Activated CD8-positive, alpha-beta memory T cell treated with anti-CD3 and anti-CD28 coated beads for 48 hours (primary cell): Measurements from ENCODE around the gene FBLN7.

ENCODE experiments used
- DNase-seq, 3 experiments: peaks; one replicate each; pipeline ENCODE4 v3.0.0-alpha.2; 2020; ENCODE audit warnings: low read depth in 2 of 3, low spot score in 2 of 3

FBLN7 gene

DNA sequence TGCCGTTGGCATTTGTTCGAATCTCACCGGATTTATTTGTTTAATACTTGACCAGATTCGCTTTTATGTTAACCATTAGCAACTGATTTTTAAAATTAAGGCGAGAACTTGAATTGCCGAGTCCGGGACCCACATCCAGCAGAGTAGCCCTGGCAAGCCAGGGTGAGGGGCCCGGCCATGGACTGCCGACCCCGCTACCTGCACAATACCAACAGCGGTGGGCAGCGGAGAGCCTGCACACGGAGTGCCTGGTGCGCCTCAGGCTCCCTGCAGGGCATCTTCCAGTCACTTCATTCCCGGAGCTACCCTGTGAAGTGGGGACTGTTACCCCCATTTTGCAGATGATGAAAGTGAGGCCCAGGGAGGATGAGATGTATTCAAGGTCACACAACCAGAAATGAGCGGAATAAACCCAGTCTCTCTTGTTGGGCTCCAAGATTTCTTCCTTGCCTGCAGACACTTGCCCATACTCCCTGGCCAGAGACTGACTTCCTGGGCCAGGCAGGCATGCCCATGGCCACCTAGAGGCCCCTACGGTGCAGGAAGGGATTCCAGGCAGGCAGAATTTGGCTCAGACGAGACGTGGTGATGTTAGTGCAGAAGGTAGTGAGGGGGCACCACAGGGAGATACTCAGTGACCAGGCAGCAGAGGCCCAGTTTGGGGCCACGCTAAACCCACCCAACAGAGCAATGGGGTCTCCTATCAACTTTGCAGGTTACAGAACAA is 2.9 kb downstream of the FBLN7 start:
- DNase-seq, result no peak

- DNase-seq, result no peak
These were observed 3.4 kb downstream of the FBLN7 start for GRCh38 chr2:112141626-112142007.

- DNase-seq, result no peak
These were observed 4.4 kb downstream of the FBLN7 start for GRCh38 chr2:112142525-112143078.

GRCh38 chr2:112143150-112143549 is 5.0 kb downstream of the FBLN7 start:
- DNase-seq, result no peak

DNA sequence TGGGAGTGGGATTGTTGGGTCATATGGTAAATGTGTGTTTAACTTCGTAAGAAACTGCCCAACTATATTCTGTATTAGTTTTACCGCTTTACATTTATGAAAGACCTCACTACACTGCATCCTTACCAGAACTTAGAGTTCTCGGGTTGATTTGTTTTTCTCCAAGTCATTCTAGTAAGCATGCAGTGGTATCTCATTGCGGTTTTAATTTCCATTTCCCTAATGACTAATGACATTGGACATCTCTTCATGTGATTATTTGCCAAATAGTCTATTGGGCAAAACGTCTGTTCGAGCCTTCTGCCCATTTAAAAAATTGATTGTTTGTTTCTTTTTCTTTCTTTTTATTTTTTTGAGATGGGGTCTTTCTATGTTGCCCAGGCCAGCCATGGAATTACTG is 6.8 kb downstream of the FBLN7 start:
- DNase-seq, result no peak

DNA sequence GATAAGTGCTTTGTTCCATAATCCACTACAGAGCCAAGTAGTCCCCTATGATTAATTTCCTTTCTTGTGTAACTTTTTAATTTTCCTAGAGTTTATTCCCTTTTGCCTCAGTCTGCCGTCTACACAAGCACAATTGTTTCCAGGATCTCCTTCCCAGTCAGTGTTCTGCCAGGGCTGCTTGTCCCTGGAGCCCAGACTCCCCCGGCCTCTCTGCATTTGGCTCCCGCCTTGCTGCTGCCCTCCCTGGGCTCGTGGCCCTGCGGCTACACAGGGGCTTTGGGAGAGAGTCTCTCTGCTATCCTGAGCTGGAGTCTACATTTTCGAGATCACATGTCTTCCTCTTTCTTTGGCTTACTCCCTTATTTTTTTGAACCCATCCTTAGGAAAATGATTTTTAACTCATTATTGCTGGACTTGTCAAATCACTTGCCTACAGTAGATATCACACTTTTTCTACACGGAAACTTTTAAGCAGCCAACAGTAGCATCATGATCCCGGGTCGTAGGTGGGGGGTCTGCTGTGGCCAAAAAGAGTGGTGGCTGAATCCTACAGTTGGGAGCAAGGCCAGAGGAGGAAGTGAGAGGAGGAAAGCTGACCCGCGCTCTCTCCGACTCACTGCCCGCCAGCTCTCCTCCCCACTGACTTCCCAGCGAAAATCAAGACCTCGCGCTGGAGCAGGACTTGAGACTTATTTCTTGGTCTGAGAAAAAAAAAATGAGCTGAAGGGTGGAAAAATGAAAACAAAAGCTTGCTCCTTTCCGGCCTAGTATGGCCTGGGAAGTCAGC is 9.4 kb downstream of the FBLN7 start:
- no peak for DNase-seq

DNA sequence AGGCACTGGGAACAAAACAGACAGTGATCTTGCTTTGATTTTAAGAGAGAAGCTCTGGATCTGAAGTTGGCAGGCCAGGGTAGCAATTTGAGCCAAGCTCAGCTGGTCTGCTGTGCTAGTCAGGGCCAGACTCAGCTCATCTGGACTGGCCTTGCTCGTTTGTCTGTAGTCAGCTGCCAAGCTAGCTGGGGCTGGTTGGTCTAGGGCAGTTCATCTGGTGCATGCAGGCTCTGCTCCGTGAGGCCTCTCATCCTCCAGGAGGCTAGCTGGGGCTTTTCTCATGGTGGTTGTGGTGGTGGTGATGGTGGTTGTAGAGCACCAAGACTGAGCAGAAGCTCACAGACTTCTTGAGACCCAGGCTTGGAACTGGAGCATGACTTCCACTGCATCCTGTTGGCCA is 10.3 kb downstream of the FBLN7 start:
- DNase-seq, result no peak

GRCh38 chr2:112149194-112149593 is 11.0 kb downstream of the FBLN7 start:
- DNase-seq, result no peak

DNA sequence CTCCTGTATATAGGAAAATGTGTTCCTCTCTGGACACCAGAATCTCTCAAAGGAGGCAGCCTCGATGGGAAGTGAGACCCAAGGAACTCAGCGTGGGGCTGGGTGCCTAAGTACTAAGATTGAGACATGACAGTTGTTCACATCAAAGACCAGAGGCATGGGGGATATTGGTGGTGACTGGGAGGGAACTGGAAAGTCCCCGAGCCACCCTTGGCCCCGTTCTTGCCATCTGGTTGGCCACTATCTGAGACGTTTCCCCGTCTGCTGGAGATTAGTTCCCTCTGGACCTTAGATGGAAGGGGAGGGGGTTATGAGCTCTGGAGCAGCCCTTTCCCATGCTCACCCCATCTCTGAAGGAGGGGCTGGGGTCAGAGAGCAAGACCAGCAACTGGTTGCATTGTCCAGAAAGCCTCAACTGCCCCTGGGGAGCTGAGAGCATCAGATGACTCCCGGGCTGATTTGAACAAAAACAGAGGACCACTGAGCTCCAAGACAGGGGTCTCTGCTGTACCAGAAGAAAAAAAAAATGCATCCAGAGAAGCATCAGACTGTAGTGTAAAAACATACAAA is 11.8 kb downstream of the FBLN7 start:
- no peak for DNase-seq

GRCh38 chr2:112150447-112150846 is 12.3 kb downstream of the FBLN7 start:
- DNase-seq, result no peak

DNA sequence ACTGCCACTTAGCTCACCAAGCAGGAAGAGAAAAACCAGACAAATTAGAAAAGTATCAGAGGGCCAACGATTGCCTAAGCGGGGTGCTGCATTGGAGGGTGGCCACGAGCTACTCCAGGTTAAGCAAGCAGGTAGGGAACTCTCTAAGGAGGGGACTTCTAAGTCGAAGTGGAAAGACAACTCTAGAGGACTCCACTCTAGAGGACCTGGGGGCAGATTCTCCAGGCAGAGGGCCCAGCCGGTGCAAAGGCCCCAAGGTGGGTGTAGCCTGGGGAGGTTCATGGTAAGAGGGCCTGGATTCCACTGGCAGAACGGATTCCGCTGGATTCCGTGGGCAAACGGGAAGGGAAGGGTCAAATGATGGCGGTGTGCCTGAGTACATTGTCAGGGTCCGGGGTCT is 12.7 kb downstream of the FBLN7 start:
- no peak for DNase-seq

DNA sequence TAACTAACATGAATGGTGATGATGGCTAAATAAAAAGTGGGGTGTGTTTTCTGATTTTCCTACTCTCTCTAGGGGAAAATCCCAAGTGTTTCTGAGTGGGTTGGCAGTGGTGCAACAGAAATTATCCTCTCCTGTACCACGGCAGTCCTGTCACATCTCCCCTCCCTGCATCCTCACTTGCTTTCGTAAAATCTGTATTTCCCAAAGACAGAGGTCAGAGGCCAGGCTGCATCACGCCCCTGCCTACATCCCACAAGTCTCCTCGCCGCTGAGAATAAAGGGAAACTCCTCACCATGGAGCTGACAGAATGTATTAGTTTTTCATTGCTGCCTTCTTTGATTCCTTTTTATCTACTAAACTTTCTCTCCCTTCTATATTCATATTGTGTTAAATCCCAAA is 13.1 kb downstream of the FBLN7 start:
- DNase-seq, result no peak

- DNase-seq, result no peak
These were observed 13.7 kb downstream of the FBLN7 start for GRCh38 chr2:112151701-112152440.

DNA sequence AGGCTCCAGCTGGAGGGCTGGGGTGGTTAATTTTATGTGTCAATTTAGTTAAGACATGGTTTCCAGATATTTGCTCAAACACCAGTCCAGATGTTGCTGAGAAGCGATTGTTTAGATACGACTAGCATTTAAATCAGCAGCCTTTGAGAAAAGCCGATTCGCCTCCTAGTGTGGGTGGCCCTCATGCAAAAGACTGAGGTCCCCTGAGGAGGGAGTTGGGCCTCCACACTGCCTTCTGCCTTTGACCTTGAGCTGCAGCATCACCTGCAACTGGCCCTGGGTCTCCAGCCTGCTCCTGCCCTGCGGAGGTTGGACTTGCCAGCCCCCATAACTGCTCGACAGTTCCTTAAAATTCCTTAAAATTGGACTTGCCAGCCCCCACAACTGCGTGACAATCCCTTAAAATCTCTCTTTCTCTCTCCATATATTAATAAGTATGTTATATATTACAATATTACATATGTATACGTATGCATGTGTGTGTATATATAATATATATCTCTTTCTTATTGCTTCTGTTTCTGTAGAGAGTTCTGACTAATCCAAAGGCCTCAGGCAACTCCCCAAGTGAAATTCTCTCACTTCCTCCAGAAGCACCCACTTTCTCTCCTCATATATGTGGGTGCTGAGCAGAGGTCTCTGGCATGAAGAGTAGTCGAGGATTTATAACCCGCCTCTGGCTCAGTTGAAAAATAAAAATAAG is 14.4 kb downstream of the FBLN7 start:
- DNase-seq, result no peak

- no peak for DNase-seq
These were observed 14.9 kb downstream of the FBLN7 start for GRCh38 chr2:112153179-112153490.

- no peak for DNase-seq
These were observed 15.3 kb downstream of the FBLN7 start for GRCh38 chr2:112153501-112153900.

GRCh38 chr2:112154246-112155117 is 16.3 kb downstream of the FBLN7 start:
- DNase-seq, result no peak

- no peak for DNase-seq
These were observed 17.4 kb downstream of the FBLN7 start for GRCh38 chr2:112155331-112156151.
